Measurements from ENCODE around the gene KDM3A. TPM values are rescaled to one million over a fixed set of nuclear protein-coding genes. Genes with fewer than 3 reads are reported as not detected.

KDM3A gene
- total RNA-seq, 4 donors from 2014 or later = 40.5 to 81.8 (median 63.2) TPM

DNA sequence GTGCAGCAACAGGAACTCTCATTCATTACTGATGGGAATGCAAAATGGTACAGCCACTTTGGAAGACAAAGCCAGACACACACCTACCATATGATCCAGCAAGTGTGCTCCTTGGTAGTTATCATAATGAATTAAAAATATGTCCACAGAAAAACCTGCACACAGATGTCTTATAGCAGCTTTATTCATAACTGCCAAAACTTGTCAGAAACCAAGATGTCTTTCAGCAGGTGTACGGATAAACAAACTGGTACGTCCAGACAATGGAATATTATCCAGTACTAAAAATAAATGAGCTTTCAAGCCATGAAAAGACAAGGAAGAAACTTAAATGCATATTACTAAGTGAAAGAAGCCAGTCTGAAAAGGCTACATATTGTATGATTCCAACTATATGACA lies 71.7 kb downstream of the KDM3A start:
- no peak for ATAC-seq

DNA sequence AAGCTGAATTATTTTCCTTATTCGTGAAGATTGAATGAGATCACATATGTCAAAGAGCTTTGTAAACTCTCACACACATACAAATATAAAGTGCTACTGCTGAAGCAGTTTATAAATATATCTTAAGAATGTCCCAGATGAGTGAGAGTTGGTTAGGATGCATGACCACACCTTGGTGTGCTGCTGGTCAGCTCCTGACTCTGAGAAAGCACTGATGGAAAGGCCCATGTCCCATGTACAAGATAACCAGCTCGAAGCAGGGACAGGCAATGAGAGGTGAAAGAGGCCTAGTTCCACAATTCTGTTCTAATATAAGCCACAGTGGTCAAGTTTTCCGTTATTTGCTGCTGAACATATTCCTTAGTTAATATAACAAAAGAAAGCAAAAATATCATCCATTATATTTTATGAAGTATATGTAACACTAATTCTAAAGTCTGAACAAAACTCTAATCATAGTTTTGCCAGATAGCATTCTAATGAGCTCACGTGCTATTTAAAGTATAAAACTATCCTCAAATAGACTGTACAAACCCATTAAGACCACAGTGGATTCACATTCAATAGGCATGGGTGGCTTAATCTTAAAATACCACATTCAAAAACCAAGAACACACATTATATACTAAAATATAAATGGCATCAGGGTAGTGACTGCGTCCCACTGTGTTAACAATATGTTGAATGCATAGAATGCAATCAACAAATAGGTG lies 72.9 kb downstream of the KDM3A start:
- no peak overlapping the region for H3K4me3 ChIP-seq
- ATAC-seq = no peak
- no peak for TF ChIP-seq EP300 (IDR thresholded peaks at IDR 0.05)
- H3K36me3 ChIP-seq = peaks cover 0 to 14% of the 10 kb centered on the region in 2 donors
- H3K27me3 ChIP-seq = no peaks in the 10 kb centered on the region
- no peak overlapping the region for H3K27ac ChIP-seq
- WGBS, 2 donors (ENCODE audit: low coverage in 1 of 2) = 86 to 88% methylated on average over 5 of the region's 5 CpGs
- peaks cover 0 to 38% (median 0%) of the 10 kb centered on the region in 3 donors for H3K4me1 ChIP-seq
- no peaks in the 10 kb centered on the region for H3K9me3 ChIP-seq

More for the DNA sequence above, 71.7 kb downstream of the KDM3A start:
- Histone ChIP-seq H3K36me3 (peaks cover 0 to 26% of the 10 kb centered on the region in 2 donors), H3K27ac (no peak overlapping the region), H3K4me1 (peaks cover 0 to 30% (median 0%) of the 10 kb centered on the region in 3 donors), H3K9me3 (no peaks in the 10 kb centered on the region), H3K27me3 (no peaks in the 10 kb centered on the region), H3K4me3 (no peak overlapping the region)
- TF ChIP-seq, protein P1, sequence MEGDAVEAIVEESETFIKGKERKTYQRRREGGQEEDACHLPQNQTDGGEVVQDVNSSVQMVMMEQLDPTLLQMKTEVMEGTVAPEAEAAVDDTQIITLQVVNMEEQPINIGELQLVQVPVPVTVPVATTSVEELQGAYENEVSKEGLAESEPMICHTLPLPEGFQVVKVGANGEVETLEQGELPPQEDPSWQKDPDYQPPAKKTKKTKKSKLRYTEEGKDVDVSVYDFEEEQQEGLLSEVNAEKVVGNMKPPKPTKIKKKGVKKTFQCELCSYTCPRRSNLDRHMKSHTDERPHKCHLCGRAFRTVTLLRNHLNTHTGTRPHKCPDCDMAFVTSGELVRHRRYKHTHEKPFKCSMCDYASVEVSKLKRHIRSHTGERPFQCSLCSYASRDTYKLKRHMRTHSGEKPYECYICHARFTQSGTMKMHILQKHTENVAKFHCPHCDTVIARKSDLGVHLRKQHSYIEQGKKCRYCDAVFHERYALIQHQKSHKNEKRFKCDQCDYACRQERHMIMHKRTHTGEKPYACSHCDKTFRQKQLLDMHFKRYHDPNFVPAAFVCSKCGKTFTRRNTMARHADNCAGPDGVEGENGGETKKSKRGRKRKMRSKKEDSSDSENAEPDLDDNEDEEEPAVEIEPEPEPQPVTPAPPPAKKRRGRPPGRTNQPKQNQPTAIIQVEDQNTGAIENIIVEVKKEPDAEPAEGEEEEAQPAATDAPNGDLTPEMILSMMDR (IDR thresholded peaks at IDR 0.05) = no peak
- TF ChIP-seq POLR2A (IDR thresholded peaks at IDR 0.05) = no peak
- no peak for TF ChIP-seq EP300 (IDR thresholded peaks at IDR 0.05)
- no peak for TF ChIP-seq POLR2AphosphoS5 (IDR thresholded peaks at IDR 0.05)
- WGBS, 2 donors (ENCODE audit: low coverage in 1 of 2) = 48 to 60% methylated on average over 2 of the region's 2 CpGs

DNA sequence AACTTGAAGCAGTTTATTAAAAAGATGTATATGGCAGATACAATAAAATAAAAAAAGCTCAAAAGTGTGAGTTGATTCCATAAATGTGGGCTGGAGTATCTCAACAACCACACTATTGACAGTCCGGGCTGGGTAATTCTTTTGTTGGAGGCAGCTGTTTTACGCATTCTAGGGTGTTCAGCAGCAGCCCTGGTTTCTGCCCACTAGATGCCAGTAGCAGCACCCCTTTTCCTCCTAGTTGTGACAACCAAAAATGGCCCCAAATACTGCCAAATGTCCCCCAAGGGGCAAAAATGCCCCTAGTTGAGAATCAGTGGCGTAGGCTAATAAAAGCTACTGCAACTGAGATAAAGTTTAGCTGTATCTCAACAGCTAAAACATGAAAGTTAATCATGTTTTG lies 77.3 kb downstream of the KDM3A start:
- Histone ChIP-seq H3K27ac (peak overlapping the region in 1 of 4 donors; percentile 36), H3K4me3 (no peak overlapping the region), H3K36me3 (peaks cover 0 to 7% of the 10 kb centered on the region in 2 donors), H3K4me1 (peaks cover 0 to 35% (median 0%) of the 10 kb centered on the region in 3 donors), H3K27me3 (no peaks in the 10 kb centered on the region), H3K9me3 (no peaks in the 10 kb centered on the region)
- WGBS, 2 donors (ENCODE audit: low coverage in 1 of 2) = 26 to 61% methylated on average over 2 to 3 of the region's 3 CpGs
- no peak for TF ChIP-seq POLR2AphosphoS5 (IDR thresholded peaks at IDR 0.05)
- TF ChIP-seq, protein P1 (IDR thresholded peaks at IDR 0.05) = peak; percentile 29 to 69 (median 50)
- no peak for ATAC-seq

DNA sequence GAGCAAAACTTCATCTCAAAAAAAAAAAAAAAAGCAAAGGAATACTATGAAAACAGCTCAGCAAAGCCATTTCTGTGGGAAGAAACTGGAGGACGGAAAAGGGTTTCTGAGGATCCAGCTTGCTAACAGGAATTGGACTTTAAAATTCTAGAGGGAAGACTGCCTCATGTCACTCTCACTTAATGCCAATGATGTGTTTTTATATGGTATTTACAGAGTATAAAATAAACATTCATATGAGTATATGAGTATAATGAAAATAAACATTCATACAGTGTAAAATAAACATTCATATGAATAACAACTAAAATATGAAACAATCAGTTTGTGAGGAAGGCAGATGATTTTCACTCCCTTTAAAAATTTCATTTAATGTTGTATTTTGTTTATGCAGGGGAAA lies 78.2 kb downstream of the KDM3A start:
- Histone ChIP-seq H3K36me3 (peaks cover 0 to 7% of the 10 kb centered on the region in 2 donors), H3K9me3 (no peaks in the 10 kb centered on the region), H3K4me3 (no peak overlapping the region), H3K4me1 (peaks cover 0 to 27% (median 0%) of the 10 kb centered on the region in 3 donors), H3K27ac (peak overlapping the region in 2 of 4 donors; percentile 8 to 14), H3K27me3 (no peaks in the 10 kb centered on the region)
- ATAC-seq = no peak
- WGBS, 2 donors (ENCODE audit: low coverage in 1 of 2) = 90% methylated on average over 1 of the region's 1 CpG; no CpG with 5 or more reads in 1 of the 2 donors
- TF ChIP-seq, protein P1 (IDR thresholded peaks at IDR 0.05) = no peak
- TF ChIP-seq POLR2A (IDR thresholded peaks at IDR 0.05) (no peak), EP300 (IDR thresholded peaks at IDR 0.05) (no peak), POLR2AphosphoS5 (IDR thresholded peaks at IDR 0.05) (no peak)

DNA sequence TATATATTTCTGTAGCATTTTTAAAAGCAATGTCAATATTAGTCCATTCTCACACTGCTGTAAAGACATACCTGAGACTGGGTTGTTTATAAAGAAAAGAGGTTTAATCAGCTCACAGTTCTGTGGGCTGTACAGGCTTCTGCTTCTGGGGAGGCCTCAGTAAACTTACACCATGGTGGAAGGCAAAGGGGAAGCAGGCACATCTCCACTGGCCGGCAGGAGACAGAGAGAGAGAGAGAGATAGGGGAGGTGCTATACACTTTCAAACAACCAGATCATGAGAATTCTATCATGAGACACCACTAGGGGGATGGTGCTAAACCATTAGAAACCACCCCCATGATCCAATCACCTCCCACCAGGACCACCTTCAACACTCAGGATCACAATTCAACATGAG lies 79.0 kb downstream of the KDM3A start:
- TF ChIP-seq, protein P1 (IDR thresholded peaks at IDR 0.05) = peak in 1 of 4 experiments; percentile 6
- TF ChIP-seq POLR2AphosphoS5 (IDR thresholded peaks at IDR 0.05) = no peak
- WGBS, 2 donors (ENCODE audit: low coverage in 1 of 2) = 100% methylated on average over 1 of the region's 1 CpG; no CpG with 5 or more reads in 1 of the 2 donors
- Histone ChIP-seq H3K27ac (peak overlapping the region in 1 of 4 donors; percentile 14), H3K27me3 (no peaks in the 10 kb centered on the region), H3K9me3 (no peaks in the 10 kb centered on the region), H3K4me1 (peaks cover 0 to 21% (median 0%) of the 10 kb centered on the region in 3 donors), H3K36me3 (peaks cover 0 to 13% of the 10 kb centered on the region in 2 donors), H3K4me3 (no peak overlapping the region)
- ATAC-seq = no peak
